Middle frontal gyrus (tissue), 1 donor: ENCODE data around the gene CHST9.
"Not testable (repeated sequence)": the region's sequence is repeated elsewhere in the genome, so short reads cannot be mapped to it uniquely, and the experiment has no call there.

Source experiments
- DNase-seq: peaks from one replicate; pipeline ENCODE4 v3.0.0-alpha.2; 2015; ENCODE audit warnings: low spot score; ENCODE audit errors: extremely low spot score

The CHST9 gene

GRCh38 chr18:27094621-27095020 is 90.5 kb downstream of the CHST9 start:
- DNase-seq = no peak

- not testable (repeated sequence) for DNase-seq
Measured at GRCh38 chr18:27093290-27093689, 91.8 kb downstream of the CHST9 start.

GRCh38 chr18:27081701-27082100 is 103.4 kb downstream of the CHST9 start:
- DNase-seq = no peak

- no peak for DNase-seq
Measured at GRCh38 chr18:27075828-27076227, 109.3 kb downstream of the CHST9 start.

GRCh38 chr18:27073404-27073830 is 111.7 kb downstream of the CHST9 start:
- no peak for DNase-seq

- no peak for DNase-seq
Measured at GRCh38 chr18:27064673-27065072, 120.4 kb downstream of the CHST9 start.

- DNase-seq = no peak
Measured at GRCh38 chr18:27062802-27063201, 122.3 kb downstream of the CHST9 start.

GRCh38 chr18:27061488-27062095 is 123.5 kb downstream of the CHST9 start:
- DNase-seq = no peak

GRCh38 chr18:27057519-27058234 is 127.4 kb downstream of the CHST9 start:
- DNase-seq = no peak

- DNase-seq = no peak
Measured at GRCh38 chr18:27054926-27055325, 130.2 kb downstream of the CHST9 start.

GRCh38 chr18:27049969-27050368 is 135.1 kb downstream of the CHST9 start:
- DNase-seq = no peak

- DNase-seq = no peak
Measured at GRCh38 chr18:27045342-27045741, 139.8 kb downstream of the CHST9 start.

GRCh38 chr18:27042177-27042576 is 142.9 kb downstream of the CHST9 start:
- no peak for DNase-seq

GRCh38 chr18:27040796-27041195 is 144.3 kb downstream of the CHST9 start:
- no peak for DNase-seq

- no peak for DNase-seq
Measured at GRCh38 chr18:27033722-27034121, 151.4 kb downstream of the CHST9 start.

- no peak for DNase-seq
Measured at GRCh38 chr18:27030421-27030820, 154.7 kb downstream of the CHST9 start.

- DNase-seq = no peak
Measured at GRCh38 chr18:27022477-27022876, 162.6 kb downstream of the CHST9 start.

GRCh38 chr18:27017901-27018500 is 167.1 kb downstream of the CHST9 start:
- no peak for DNase-seq

- DNase-seq = no peak
Measured at GRCh38 chr18:27014841-27015240, 170.3 kb downstream of the CHST9 start.

GRCh38 chr18:27010784-27011183 is 174.3 kb downstream of the CHST9 start:
- DNase-seq = no peak

- no peak for DNase-seq
Measured at GRCh38 chr18:27009293-27009692, 175.8 kb downstream of the CHST9 start.

GRCh38 chr18:27008575-27008974 is 176.5 kb downstream of the CHST9 start:
- DNase-seq = no peak

GRCh38 chr18:27007880-27008279 is 177.2 kb downstream of the CHST9 start:
- DNase-seq = no peak
